Panc1 (cell line): ENCODE measurements around the gene CCDC192.

ENCODE experiments used
- POLR2AphosphoS5 ChIP-seq: IDR thresholded peaks from 2 replicates; pipeline ENCODE4 v1.6.1; 2012; ENCODE audit warnings: mild to moderate bottlenecking, low read depth, low read length, moderate library complexity
- SIN3A ChIP-seq: IDR thresholded peaks from 2 replicates; pipeline ENCODE4 v1.6.1; 2012; ENCODE audit warnings: low read depth, mild to moderate bottlenecking, low read length, moderate library complexity, borderline replicate concordance; ENCODE audit not compliant: insufficient read depth
- TCF7L2 ChIP-seq: IDR thresholded peaks from 2 replicates; pipeline ENCODE4 v1.6.1; 2011; ENCODE audit warnings: mild to moderate bottlenecking, low read depth, low read length, inconsistent platforms
- TF ChIP-seq, protein P1 (sequence below): fragments of 450-650 bp; IDR thresholded peaks from 2 replicates; pipeline ENCODE4 v1.5.1; 2017; ENCODE audit warnings: mild to moderate bottlenecking
- TF ChIP-seq, protein P2 (sequence below), 2 experiments: IDR thresholded peaks; 2 replicates each; pipeline ENCODE4 v1.6.1; 2011 to 2012; ENCODE audit warnings: low read depth in 2 of 2, control low read depth in 1 of 2, low read length in 1 of 2, mild to moderate bottlenecking in 1 of 2, moderate library complexity in 1 of 2; ENCODE audit not compliant: insufficient read depth in 1 of 2

GRCh38 chr5:127947941-127948340 is 244.8 kb downstream of the CCDC192 start:
- TF ChIP-seq, protein P1, sequence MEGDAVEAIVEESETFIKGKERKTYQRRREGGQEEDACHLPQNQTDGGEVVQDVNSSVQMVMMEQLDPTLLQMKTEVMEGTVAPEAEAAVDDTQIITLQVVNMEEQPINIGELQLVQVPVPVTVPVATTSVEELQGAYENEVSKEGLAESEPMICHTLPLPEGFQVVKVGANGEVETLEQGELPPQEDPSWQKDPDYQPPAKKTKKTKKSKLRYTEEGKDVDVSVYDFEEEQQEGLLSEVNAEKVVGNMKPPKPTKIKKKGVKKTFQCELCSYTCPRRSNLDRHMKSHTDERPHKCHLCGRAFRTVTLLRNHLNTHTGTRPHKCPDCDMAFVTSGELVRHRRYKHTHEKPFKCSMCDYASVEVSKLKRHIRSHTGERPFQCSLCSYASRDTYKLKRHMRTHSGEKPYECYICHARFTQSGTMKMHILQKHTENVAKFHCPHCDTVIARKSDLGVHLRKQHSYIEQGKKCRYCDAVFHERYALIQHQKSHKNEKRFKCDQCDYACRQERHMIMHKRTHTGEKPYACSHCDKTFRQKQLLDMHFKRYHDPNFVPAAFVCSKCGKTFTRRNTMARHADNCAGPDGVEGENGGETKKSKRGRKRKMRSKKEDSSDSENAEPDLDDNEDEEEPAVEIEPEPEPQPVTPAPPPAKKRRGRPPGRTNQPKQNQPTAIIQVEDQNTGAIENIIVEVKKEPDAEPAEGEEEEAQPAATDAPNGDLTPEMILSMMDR = no peak
- TF ChIP-seq, protein P2, sequence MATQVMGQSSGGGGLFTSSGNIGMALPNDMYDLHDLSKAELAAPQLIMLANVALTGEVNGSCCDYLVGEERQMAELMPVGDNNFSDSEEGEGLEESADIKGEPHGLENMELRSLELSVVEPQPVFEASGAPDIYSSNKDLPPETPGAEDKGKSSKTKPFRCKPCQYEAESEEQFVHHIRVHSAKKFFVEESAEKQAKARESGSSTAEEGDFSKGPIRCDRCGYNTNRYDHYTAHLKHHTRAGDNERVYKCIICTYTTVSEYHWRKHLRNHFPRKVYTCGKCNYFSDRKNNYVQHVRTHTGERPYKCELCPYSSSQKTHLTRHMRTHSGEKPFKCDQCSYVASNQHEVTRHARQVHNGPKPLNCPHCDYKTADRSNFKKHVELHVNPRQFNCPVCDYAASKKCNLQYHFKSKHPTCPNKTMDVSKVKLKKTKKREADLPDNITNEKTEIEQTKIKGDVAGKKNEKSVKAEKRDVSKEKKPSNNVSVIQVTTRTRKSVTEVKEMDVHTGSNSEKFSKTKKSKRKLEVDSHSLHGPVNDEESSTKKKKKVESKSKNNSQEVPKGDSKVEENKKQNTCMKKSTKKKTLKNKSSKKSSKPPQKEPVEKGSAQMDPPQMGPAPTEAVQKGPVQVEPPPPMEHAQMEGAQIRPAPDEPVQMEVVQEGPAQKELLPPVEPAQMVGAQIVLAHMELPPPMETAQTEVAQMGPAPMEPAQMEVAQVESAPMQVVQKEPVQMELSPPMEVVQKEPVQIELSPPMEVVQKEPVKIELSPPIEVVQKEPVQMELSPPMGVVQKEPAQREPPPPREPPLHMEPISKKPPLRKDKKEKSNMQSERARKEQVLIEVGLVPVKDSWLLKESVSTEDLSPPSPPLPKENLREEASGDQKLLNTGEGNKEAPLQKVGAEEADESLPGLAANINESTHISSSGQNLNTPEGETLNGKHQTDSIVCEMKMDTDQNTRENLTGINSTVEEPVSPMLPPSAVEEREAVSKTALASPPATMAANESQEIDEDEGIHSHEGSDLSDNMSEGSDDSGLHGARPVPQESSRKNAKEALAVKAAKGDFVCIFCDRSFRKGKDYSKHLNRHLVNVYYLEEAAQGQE (IDR thresholded peaks at IDR 0.05; ENCODE audit: insufficient read depth in 1 of 2, low read depth in 2 of 2, low read length in 1 of 2) = no peak
- TF ChIP-seq POLR2AphosphoS5 (no peak), TCF7L2 (no peak), SIN3A (no peak)
